ENCODE measurements around the gene ATF2.

Gene ATF2

DNA sequence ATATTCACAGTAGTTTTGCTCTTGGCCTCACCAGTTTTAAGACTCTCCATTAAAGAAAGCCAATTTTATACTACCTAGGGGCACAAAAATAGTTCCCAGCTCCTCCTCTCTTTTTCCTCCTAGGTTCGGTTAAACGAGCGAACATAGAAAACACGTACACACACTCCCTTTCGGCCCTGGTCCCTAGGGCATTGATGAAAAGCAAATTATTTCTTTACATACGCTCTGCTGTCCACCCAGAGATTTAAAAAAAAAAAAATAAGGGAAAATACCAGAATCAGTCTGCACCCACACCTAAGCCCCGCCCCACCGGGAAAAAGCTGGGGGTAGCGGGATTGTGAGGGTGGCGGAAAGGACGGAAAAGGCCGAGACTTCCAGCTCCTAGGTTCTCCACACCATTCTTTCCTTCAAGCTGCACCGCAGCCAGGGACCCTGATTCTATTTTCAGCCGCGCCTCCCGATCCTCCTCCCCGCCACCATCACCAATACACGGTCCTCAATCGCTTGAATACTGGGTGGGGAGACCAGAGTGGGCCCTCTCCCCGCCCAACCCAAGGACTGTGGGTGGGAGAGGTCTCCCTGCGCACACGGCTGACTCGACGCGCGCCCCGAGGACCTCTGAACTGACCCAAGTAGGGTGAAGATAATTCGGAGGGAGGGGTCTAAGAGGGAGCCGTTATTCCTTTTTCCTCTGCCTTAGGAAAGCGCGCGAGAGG is 769 bp downstream of the ATF2 start:
- H3K4me3 ChIP-seq (ENCODE audit: low read depth, low read length) = peak overlapping the region; percentile 74
- TF ChIP-seq, protein P1, sequence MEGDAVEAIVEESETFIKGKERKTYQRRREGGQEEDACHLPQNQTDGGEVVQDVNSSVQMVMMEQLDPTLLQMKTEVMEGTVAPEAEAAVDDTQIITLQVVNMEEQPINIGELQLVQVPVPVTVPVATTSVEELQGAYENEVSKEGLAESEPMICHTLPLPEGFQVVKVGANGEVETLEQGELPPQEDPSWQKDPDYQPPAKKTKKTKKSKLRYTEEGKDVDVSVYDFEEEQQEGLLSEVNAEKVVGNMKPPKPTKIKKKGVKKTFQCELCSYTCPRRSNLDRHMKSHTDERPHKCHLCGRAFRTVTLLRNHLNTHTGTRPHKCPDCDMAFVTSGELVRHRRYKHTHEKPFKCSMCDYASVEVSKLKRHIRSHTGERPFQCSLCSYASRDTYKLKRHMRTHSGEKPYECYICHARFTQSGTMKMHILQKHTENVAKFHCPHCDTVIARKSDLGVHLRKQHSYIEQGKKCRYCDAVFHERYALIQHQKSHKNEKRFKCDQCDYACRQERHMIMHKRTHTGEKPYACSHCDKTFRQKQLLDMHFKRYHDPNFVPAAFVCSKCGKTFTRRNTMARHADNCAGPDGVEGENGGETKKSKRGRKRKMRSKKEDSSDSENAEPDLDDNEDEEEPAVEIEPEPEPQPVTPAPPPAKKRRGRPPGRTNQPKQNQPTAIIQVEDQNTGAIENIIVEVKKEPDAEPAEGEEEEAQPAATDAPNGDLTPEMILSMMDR (IDR thresholded peaks at IDR 0.05; ENCODE audit: control insufficient read depth, extremely low read depth, insufficient read depth) = no peak
- no peak for DNase-seq (ENCODE audit: low read depth)

DNA sequence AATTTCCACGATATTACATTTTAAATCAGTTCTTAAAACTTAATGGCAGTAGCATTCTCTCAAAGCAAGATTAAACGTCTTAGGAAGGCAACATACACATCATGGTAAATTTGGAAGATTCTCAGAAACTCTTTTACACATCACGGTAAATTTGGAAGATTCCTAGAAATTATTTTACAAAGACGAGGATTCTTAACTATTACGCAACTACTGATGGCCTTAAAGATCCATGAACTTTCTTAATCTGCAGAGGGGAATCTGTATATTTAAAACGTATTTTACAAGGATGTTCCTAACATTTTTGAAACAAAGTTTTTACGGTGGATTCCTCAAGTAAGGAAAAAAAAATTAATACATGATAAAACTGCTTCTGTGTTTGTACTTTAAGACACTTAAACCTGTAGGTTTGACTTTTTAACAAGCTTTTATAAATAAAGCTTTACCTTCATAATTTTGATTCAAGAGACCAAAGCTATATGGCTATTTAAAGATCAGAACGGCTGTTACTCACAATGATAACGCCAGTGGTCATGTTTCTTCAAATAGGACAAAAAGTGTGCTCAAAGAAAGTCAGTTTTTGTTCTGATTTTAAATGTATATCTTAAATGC is 1.7 kb downstream of the ATF2 start:
- no peak for DNase-seq (ENCODE audit: low read depth)
- H3K4me3 ChIP-seq (ENCODE audit: low read depth, low read length) = peak overlapping the region; percentile 74
- TF ChIP-seq, protein P1 (IDR thresholded peaks at IDR 0.05; ENCODE audit: control insufficient read depth, extremely low read depth, insufficient read depth) = no peak

DNA sequence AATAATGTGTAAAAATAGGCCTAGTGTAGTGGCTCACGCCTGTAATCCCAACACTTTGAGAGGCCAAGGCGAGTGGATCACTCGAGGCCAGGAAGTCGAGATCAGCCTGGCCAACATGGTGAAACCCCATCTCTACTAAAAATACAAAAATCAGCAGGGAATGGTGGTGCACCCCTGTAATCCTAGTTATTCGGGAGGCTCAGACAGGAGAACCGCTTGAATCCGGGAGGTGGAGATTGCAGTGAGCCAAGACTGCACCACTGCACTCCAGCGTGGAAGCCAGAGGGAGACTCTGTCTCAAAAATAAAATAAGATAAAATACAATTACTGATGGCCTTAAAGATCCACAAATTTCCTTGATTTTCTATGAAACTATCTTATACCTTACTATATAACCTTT is 3.8 kb downstream of the ATF2 start:
- TF ChIP-seq, protein P1 (IDR thresholded peaks at IDR 0.05; ENCODE audit: control insufficient read depth, extremely low read depth, insufficient read depth) = no peak
- H3K4me3 ChIP-seq (ENCODE audit: low read depth, low read length) = no peak overlapping the region
- DNase-seq (ENCODE audit: low read depth) = no peak

DNA sequence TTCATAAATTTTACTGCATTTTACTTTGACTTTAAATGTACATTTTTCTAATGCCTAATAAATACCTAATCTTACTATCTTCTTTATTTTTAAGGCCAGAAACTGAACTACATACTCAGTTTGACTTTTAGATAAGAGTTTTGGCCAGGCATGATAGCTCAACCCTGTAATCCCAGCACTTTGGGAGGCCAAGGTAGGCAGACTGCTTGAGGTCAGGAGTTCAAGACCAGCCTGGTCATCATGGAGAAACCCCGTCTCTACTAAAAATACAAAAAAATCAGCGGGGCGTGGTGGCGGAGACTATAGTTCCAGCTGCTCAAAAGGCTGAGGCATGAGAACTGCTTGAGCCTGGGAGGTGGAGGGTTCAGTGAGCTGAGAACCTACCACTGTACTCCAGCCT is 9.1 kb downstream of the ATF2 start:
- H3K4me3 ChIP-seq (ENCODE audit: low read depth, low read length) = no peak overlapping the region
- TF ChIP-seq, protein P1 (IDR thresholded peaks at IDR 0.05; ENCODE audit: control insufficient read depth, extremely low read depth, insufficient read depth) = no peak
- DNase-seq (ENCODE audit: low read depth) = no peak

DNA sequence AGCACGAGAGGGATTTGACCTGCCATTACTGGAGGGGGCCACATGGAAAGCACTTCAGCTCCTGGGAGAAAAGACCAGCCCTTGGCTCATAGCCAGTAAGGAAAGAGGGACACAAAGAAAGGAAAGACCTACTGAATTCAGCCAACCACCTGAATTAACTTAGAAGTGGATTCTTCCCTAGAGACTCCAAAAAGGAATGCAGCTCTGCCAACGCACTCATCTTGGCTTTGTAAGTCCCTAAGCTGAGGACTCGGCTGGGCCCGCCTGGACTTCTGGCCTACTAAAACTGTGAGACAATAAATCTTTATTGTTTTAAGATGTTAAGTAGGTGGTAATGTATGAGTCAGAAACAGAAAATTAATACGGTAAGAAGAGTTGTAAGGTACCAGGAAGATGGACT is 11.5 kb downstream of the ATF2 start:
- no peak overlapping the region for H3K4me3 ChIP-seq (ENCODE audit: low read depth, low read length)
- TF ChIP-seq, protein P1 (IDR thresholded peaks at IDR 0.05; ENCODE audit: control insufficient read depth, extremely low read depth, insufficient read depth) = no peak
- DNase-seq (ENCODE audit: low read depth) = no peak

DNA sequence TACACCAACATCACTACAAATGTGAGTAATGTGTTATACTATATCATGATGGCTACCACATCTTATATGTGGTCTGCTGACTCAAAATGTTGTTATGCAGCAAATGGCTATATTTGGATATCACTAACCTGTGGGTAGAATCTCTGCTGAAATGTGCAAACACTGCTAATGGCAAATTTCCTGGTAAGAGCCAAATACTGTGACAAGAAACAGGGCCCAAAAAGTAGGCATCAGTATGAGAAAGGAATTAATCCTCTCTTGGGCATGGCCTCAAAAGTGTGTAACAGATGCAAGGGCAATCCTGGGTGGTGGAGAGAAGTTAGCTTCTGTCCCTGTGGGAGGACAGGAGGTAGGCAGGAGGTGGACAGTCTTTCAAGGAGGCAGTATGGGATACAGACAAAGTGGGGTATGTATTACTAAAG is 13.3 kb downstream of the ATF2 start:
- no peak for DNase-seq (ENCODE audit: low read depth)
- no peak overlapping the region for H3K4me3 ChIP-seq (ENCODE audit: low read depth, low read length)
- TF ChIP-seq, protein P1 (IDR thresholded peaks at IDR 0.05; ENCODE audit: control insufficient read depth, extremely low read depth, insufficient read depth) = no peak
